Ascending aorta (tissue), 2 donors: Measurements from ENCODE around the gene ETF1. TPM values are rescaled to one million over a fixed set of nuclear protein-coding genes. Genes with fewer than 3 reads are reported as not detected.

Source experiments
- DNase-seq, 2 donors: peaks; one replicate each; pipeline ENCODE4 v3.0.0-alpha.2; 2019; ENCODE audit warnings: low spot score in 2 of 2
- H3K27ac ChIP-seq, 2 donors: fragments of 200-600 bp; sonication (generic); one replicate each; pipeline ENCODE4 v1.5.1; 2016 to 2017; ENCODE audit warnings: mild to moderate bottlenecking in 1 of 2
- H3K27me3 ChIP-seq: fragments of 200-600 bp; sonication (generic); one replicate; pipeline ENCODE4 v1.5.1; 2017
- H3K36me3 ChIP-seq, 2 donors: fragments of 200-600 bp; sonication (generic); one replicate each; pipeline ENCODE4 v1.5.1; 2016
- H3K4me1 ChIP-seq, 2 donors: fragments of 200-600 bp; sonication (generic); one replicate each; pipeline ENCODE4 v1.5.1; 2016 to 2017; ENCODE audit warnings: mild to moderate bottlenecking in 1 of 2
- H3K4me3 ChIP-seq, 2 donors: fragments of 200-600 bp; sonication (generic); one replicate each; pipeline ENCODE4 v1.5.1; 2016 to 2017; ENCODE audit warnings: mild to moderate bottlenecking in 1 of 2
- H3K9me3 ChIP-seq, 2 donors: fragments of 200-600 bp; sonication (generic); one replicate each; pipeline ENCODE4 v1.5.1; 2016
- CTCF ChIP-seq, 3 experiments: fragments of 200-600 bp in 2 of 3; fragments of 450-650 bp in 1 of 3; sonication (generic) in 2 of 3; IDR thresholded peaks; one replicate each; pipeline ENCODE4 v1.5.1; 2016 to 2019; ENCODE audit warnings: antibody characterized with exemption in 3 of 3, mild to moderate bottlenecking in 1 of 3, moderate library complexity in 1 of 3
- intact Hi-C: fragments of 100-400 bp; cut with DNase I; formaldehyde crosslinking; loops from one replicate; pipeline ENCODE4 v1.15.1; 2023
- total RNA-seq: library from RNA; depleted of rRNA; stranded (reverse); fragments of >200 nt; gene quantifications from one replicate; pipeline ENCODE4 v1.1.0, GENCODE V29; 2016

The ETF1 gene
- total RNA-seq, 1 donor from 2014 or later: 28.2 TPM

GRCh38 chr5:138580777-138581176, 37.7 kb upstream of the ETF1 start:
- intact Hi-C loops: no loop called here
- Histone ChIP-seq H3K27ac (no peak overlapping the region), H3K4me3 (no peak overlapping the region), H3K27me3 (no peaks in the 10 kb centered on the region), H3K4me1 (peaks cover 0 to 2% of the 10 kb centered on the region in 2 donors), H3K9me3 (no peaks in the 10 kb centered on the region), H3K36me3 (no peaks in the 10 kb centered on the region)
- TF ChIP-seq CTCF (IDR thresholded peaks at IDR 0.05): no peak
- DNase-seq: no peak

GRCh38 chr5:138580001-138580400, 37.0 kb upstream of the ETF1 start:
- Histone ChIP-seq H3K27ac (no peak overlapping the region), H3K36me3 (no peaks in the 10 kb centered on the region), H3K4me3 (no peak overlapping the region), H3K27me3 (no peaks in the 10 kb centered on the region), H3K4me1 (peaks cover 0 to 2% of the 10 kb centered on the region in 2 donors), H3K9me3 (no peaks in the 10 kb centered on the region)
- DNase-seq: no peak
- no peak for TF ChIP-seq CTCF (IDR thresholded peaks at IDR 0.05)
- intact Hi-C loops: no loop called here

GRCh38 chr5:138579517-138579863, 36.5 kb upstream of the ETF1 start:
- H3K9me3 ChIP-seq: no peaks in the 10 kb centered on the region
- H3K36me3 ChIP-seq: no peaks in the 10 kb centered on the region
- intact Hi-C loops: loop anchor here (1.0 to 10.0 kb wide), 3 partner anchors 115 to 683 kb away; partner anchors contain the start of genes EGR1 and SIL1
- DNase-seq: no peak
- no peak overlapping the region for H3K27ac ChIP-seq
- H3K27me3 ChIP-seq: no peaks in the 10 kb centered on the region
- no peak for TF ChIP-seq CTCF (IDR thresholded peaks at IDR 0.05)
- H3K4me1 ChIP-seq: peaks cover 0 to 4% of the 10 kb centered on the region in 2 donors
- no peak overlapping the region for H3K4me3 ChIP-seq

- H3K27me3 ChIP-seq: no peaks in the 10 kb centered on the region
- no peak overlapping the region for H3K4me3 ChIP-seq
- intact Hi-C loops: loop anchor here (5.0 to 10.0 kb wide), 2 partner anchors 113 to 620 kb away; partner anchors contain the start of genes EGR1 and SIL1
- H3K4me1 ChIP-seq: peaks cover 5 to 15% of the 10 kb centered on the region in 2 donors
- no peak for DNase-seq
- no peak overlapping the region for H3K27ac ChIP-seq
- no peaks in the 10 kb centered on the region for H3K9me3 ChIP-seq
- no peak for TF ChIP-seq CTCF (IDR thresholded peaks at IDR 0.05)
- peaks cover 9 to 11% of the 10 kb centered on the region in 2 donors for H3K36me3 ChIP-seq
Measured at GRCh38 chr5:138577452-138577851, 34.4 kb upstream of the ETF1 start.

- peak; percentile 96 to 100 for DNase-seq
- Histone ChIP-seq H3K4me3 (peak within 1 kb of the TSS; percentile 89 to 90), H3K27ac (peak within 1 kb of the TSS; percentile 97 to 99), H3K9me3 (no peaks in the 10 kb centered on the region), H3K36me3 (peaks cover 28 to 32% of the 10 kb centered on the region in 2 donors), H3K27me3 (no peaks in the 10 kb centered on the region), H3K4me1 (peaks cover 5 to 15% of the 10 kb centered on the region in 2 donors)
- peak in 1 of 3 experiments; percentile 11 for TF ChIP-seq CTCF (IDR thresholded peaks at IDR 0.05)
- intact Hi-C loops: loop anchor here (1.0 to 10.0 kb wide), 5 partner anchors 32 to 767 kb away; partner anchors contain the start of genes EGR1, ETF1 and SIL1
Measured at GRCh38 chr5:138575194-138576015, 32.4 kb upstream of the ETF1 start, which contains the start of gene HSPA9. Gene HSPA9, minus strand, starts transcription at chr5:138575401. Its CDS starts 83 bp downstream, at chr5:138575318.
